HG03025 (cell line): Measurements from ENCODE around the gene ZC3H13.
"Not testable (repeated sequence)": the region's sequence is repeated elsewhere in the genome, so short reads cannot be mapped to it uniquely, and the experiment has no call there.

Experiments used
- ATAC-seq: cut with Tn5 transposase; IDR thresholded peaks from one replicate; pipeline ENCODE4 v1.9.1; 2021; ENCODE audit warnings: mild to moderate bottlenecking, moderate library complexity; ENCODE audit not compliant: unreplicated experiment, low FRiP score

The ZC3H13 gene

DNA sequence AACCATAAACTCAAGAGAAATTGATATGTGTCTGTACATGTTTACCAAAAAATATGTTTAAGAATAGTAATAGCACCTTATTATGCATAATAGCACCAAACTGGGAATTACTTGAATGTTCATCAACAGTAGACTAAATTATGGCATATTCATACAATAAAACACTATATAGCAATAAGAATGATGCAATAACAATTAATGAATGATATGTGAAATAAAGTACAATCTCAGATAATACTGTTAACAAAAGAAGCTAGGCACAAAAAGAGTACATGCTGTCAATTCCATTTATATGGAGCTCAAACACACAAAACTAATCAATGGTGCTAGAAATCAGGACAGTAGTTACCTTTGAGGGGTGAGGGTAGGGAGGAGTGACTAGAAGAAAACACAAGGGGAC, 36.3 kb downstream of the ZC3H13 start:
- ATAC-seq: no peak

DNA sequence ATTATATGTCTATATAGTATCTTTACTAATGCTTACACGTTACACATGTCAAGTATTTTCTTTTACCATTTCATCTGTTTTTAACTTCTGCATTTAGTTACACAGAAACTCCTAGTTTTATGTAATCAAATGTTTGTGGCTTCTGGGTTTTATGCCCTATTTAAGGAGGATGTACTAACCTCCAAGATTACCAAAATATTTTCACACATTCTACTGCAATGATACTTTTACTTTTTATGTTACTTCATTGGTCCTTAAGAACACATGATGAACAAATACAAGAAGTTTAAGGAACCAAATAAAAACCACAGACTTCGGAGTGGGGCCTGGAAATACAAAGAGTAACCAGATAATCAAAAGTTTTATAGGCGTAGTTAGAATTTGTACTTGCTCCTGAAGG, 37.2 kb downstream of the ZC3H13 start:
- ATAC-seq: no peak

DNA sequence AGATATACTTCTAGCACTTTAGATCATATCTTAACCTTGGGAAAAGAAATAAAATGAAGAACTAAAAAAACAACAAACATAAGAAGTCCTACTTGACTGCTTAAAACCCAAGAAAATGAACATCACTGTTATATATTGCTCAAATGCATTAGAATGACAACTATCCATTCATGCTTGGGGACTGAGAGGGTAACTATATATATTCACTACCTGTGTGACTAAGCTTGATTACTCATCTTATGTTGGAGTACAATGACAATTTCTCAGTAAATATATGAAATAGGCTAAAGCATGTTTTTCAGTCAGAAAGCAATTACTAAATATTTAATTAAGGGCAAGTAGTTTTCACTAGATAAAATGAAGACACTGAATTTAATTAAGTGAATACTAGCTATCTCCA, 40.1 kb downstream of the ZC3H13 start:
- ATAC-seq: no peak

DNA sequence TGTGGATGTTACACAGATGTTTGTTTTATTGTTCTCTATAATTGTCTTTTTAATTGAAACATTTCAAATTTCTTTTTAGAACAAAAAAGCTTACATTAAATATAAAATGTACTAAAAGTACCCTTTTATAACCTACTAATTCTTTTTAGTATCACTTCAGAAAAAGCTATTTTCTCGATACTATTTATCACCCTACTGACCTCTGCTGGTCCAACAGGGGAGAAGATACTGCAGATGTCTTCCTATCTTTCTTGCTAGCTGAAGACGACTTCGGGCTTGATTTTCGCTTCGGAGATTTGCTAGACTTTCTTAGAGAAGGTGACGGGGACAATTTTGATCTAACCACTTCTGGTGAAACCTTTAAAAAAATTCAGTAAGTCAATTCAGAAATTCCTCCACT, 42.4 kb downstream of the ZC3H13 start:
- no peak for ATAC-seq

DNA sequence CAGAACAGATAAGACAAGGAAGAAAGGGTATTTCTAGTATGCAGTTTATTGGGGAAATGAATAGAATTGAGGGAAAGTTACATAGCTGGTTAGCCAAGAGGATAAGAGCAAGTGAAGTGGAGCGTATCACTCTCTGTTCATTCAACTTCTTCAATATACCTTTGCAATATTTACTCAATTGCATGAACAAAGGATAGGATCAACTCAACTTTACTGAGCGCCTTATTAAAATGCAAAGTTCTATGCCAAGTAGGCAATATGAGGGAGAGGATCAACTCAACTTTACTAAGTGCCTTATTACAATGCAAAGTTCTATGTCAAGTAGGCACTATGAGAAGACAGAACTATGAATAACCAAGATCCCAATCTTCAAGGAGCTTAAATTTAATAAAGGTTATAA, 43.9 kb downstream of the ZC3H13 start:
- ATAC-seq: no peak

DNA sequence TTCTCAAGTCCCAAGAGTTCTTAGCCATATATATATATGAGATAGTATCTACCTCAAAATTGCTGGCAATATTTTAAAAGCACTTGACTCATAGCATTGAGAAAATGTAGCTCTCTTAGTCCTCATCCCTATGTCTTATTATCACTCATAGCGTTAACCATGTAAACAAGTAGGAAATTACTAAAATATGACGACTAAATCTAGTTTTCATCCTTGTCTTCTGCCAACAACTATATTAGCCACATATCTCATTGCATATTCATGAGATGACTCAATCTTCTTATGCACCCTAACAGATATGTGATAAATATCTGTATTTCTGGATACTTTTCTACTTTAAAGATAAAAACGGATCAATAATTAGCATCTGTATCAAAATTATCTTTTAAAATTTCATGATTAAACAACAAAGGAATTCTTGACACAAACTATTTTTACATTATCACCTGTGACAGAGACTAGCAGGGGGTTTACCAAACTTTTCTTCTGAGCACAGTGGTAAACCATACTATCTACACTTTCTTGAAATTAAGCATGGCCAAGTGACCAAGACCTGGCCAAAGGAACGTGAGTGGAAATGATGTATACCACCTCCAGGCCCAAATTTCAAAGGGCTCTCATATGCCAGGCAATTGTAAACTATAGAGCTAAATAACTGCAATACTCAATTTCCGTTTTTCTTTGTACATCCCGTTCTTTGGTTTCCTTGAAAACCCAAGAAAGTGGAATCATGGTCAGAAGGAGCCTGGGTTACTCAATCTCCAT, 45.7 kb downstream of the ZC3H13 start:
- no peak for ATAC-seq

DNA sequence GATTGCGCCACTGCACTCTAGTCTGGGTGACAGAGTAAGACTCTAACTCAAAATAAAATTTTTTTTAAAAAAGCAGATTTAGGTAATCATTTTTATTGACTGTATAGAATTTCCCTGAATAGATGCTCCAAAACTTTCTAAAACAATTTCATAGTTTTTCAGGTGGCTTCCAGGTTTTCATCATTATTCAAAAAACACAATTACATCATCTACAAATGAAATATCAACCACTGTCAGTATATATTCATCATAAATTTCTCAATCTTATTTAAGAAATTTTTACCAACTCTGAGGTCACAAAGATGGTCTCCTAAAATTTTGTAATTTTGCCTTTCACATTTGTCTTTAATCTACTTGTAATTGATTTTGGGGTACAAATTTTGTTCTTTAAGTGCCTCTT, 48.1 kb downstream of the ZC3H13 start:
- ATAC-seq: no peak

DNA sequence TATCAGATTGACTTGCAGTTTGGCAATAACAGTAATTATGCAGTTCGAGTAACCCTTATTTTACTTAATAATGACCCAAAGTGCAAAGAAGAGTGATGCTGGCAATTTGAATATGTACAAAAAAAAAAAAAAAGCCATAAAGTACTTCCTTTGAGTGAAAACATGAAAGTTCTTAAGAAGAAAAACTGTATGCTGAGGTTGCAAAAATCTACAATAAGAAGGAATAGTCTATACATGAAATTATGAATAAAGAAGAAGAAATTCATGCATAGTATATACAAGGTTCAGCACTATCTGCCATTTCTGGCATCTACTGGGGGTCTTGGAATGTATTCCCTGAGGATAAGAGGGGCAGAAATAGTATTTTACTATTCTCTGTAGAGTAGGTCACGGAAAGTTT, 55.9 kb downstream of the ZC3H13 start:
- ATAC-seq: no peak

DNA sequence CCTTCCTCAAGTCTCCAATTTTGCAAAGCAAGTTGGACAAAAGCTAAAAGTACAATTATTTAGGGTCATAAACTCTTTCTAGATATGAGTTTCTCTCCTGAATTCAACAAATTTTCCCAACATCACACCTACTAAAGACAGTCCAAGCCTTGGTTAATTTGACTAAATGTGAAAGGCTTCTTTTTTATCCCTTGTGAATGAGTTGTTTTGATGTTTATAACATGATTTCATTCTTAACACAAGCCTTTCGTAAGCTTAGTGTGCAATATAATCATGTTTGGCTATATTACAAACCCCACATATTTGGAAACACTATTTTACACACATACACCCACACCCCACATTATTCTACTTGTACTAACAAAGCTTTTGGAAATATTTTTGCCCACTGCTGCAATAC, 57.3 kb downstream of the ZC3H13 start:
- ATAC-seq: no peak

DNA sequence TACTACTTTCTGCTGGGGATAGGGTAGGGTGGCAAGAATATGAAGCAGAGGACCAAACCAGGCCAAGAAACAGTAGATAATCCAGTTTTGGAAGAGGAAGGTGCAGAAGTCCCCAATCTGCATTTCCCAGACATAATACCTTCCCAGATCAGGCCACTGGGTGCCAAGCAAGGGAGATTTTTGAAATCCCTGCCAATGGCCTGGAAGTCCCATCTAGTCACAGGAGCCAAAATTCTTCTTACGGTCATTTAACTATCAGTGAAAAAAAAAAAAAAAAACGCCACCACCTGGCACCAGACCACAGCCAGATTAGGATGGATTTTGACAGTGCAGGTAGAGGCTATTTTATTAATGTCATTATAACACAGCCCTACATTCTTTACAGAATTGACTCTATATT, 57.8 kb downstream of the ZC3H13 start:
- ATAC-seq: no peak

DNA sequence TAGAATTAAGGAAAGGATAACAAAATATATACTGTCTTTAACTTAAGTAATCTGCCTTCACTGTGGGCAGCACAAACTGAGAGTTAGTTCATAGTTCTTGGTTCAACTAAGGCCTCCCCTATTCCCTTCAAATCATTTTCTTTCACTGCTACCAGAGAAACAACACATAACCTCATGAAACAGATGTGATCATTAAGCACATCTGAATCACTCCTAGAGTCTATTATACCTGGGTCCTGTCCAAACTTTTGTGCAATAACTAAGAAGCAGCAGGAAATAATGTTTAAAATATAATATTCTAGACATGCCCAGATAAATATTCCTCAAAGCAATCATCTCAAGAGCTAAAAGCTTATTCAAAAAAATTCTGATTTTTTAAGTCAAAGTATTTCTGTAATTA, 62.9 kb downstream of the ZC3H13 start:
- no peak for ATAC-seq

DNA sequence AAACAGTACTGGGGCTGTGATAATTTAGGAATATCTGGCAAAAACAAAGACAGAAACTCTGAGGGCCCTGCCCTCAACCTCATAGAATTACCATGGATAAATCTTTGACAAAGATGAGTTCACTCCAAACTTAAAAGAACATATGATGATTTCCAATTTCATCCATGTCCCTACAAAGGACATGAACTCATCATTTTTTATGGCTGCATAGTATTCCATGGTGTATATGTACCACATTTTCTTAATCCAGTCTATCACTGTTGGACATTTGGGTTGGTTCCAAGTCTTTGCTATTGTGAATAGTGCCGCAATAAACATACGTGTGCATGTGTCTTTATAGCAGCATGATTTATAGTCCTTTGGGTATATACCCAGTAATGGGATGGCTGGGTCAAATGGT, 71.4 kb downstream of the ZC3H13 start:
- not testable (repeated sequence) for ATAC-seq

DNA sequence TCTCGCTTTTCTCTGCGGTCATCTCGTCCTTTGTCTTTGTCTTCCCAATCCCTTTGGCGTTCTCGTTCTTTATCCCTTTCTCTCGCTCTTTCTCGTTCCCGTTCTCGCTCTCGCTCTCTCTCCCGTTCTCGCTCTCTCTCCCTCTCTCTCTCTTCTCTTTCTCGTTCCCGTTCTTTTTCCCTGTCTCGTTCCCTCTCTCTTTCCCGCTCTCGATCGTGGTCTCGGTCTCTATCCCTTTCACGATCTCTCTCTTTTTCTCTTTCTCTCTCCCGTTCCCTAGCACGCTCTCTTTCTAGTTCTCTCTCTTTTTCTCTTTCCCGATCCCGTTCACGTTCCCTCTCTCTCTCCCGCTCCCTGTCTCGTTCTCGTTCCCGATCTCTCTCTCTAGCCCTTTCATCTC, 77.2 kb downstream of the ZC3H13 start:
- no peak for ATAC-seq

DNA sequence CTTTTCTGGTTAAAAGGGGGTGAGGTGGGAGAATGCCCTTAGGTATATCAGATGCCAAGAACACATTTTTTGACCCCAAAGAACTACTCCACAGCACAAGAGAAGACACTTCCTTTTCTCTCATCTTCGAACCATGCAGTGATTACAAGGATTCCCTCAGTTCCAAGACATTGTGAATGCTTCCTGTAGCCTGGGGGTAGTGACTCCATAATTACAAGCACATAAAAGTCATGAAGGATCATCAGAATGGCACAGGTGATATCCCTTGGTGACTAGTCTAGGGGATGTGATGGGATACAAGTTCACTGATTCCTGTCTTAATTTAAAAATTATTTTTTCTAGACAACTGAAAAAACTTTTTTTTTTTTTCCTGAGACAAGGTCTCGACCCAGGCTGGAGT, 78.0 kb downstream of the ZC3H13 start:
- ATAC-seq: no peak

DNA sequence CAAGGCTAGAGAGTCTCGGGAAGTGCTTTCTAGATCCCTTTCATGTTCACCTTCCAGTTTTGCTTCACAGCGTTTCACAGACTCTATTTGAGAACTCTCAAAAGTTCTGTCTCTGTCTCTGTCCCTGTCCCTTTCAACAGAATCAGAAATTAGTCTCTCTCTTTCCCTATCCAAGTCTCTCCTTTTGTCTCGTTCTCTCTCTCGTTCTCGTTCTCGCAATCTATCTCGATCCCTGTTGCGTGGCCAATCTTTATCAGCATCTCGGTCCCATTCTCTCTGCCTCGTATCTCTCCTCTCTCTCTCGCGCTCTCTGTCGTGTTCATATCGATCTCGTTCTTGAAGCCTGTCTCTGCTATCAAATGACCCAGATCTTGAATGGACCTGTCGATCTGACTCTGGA, 85.0 kb downstream of the ZC3H13 start:
- ATAC-seq: no peak

DNA sequence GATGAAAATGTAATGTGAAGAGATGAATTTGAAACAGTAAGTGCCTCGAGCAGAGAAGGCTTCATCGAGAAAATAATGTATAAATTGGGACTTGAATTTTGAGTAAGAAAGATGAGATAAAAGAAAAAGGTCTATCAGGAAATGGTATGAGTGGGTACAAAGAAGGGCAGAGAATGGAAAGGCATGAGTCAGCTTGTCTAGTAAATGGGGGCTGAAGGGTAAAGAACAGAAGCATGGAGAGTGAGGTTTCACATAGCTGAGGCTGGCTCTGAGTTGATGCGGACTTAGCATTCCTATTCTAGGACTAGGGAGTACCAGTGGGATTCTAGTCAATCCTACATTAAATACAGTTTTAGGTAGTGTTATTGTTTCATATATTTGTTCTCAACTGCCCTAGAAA, 85.8 kb downstream of the ZC3H13 start:
- ATAC-seq: no peak

DNA sequence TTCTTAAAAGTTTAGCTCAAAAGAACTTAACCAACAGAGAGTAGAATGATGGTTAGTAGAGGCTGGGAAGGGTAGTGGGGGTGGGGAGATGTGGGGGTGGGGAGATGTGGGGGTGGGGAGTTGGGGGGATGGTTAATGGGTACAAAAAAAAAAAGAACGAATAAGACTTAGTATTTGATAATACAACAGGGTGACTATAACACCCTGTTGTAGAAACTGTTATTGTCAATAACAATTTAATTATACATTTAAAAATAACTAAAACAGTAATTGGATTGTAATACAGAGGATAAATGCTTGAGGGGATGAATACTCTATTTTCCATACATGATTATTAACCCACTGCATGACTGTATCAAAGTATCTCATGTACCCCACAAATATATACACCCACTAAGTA, 91.1 kb downstream of the ZC3H13 start:
- ATAC-seq: no peak

DNA sequence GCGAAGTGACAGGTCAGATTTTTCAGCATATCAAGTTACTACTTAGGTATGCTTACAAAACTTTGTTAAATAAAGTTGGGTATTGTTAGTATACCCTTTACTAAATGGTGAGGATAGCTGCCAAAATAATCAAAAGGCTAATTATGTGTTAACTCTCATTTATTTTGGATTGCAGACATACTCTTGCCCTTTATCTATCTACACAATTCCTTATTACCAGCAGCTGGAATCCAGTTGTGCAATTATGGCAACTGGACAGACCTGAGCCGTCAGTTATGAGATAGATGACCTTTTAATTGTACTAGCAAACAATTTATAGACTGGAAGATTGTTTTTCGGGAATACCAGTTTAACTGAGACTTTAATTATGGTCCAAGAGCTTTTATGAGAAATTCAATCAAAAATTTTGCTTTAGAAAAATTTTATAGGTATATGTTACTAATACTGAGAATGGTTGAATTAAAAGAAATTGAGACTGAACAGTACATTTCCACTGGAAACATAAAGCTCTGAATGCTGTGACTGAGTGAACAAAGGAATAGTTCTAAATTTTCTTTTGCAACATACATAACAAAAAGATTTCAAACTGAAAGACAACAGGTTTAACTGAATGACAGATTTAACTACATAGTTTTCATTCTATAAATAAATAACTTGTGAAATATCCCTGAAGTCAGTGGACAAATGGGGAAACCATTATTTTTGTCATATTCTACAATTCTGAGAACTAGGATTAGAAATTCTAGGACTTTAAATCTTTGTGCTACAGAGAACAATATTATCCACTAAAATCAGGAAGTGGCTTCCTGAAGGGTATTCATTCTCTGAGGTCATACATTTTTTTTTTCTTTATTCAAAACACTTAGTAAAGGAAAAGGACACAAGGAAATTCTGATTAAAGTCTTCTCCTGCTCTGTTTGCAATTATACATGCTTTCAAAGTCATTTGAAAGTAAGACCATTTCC, 97.4 kb downstream of the ZC3H13 start:
- ATAC-seq: no peak

DNA sequence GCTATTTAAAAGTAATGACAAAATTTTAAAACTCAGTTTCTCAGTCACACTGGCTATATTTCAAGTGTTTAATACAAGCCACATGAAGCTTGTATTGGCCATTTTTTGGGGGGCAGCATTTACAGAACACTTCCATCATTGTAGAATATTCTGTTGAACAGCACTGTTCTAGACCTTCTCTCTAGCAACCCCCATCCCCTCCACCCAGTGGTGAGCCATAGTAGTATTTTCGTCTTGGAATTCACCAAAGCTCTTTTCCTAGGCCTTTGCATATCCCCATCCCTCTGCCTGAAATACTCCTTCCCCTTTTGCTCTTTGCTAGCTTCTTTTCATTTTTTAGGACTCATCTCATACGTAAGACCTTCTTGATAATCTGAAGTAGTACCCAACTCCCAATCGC, 99.5 kb downstream of the ZC3H13 start:
- ATAC-seq: no peak

DNA sequence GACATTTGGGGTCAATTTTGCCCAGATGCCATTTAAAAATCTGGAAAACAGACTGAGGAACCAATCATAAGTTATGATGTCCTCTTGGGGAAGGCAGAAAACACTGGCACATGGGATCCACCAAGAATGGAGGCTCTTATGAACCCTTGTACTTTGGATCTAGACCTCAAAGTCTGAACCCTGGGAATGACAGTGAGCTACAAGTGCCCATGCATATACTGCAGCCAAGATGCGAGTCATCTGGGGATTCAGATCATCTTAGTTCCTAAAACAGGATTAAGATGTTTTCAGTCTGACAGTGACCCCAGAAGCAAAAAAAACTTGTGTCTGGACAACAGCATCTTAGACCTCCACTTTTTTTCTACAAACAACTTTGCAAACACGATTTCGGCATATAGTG, 100.8 kb downstream of the ZC3H13 start:
- no peak for ATAC-seq

DNA sequence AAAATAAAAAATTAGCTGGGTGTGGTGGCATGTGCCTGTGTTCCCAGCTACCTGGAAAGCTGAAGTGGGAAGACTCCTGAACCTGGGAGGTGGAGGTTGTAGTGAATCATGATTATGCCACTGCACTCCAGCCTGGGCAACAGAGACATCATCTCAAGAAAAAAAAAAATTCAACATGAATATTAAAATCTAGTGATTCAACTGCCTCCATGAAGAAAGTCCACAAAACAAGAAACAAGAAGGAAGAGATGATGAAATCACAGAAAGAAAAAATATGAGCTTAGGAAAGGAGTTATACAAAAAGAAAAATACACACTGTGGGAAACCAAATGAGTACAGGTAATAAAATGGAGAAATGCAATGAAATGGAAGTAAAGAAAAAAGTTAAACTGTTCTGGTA, 101.4 kb downstream of the ZC3H13 start:
- no peak for ATAC-seq
